Measurements from ENCODE around the gene PANX2. TPM values are rescaled to one million over a fixed set of nuclear protein-coding genes. Genes with fewer than 3 reads are reported as not detected.

PANX2 gene
- total and polyA plus RNA-seq, 9 of the 15 experiments (the other 6 are each of a cell fraction or from before 2014, with no cell fraction given): 0.01 to 3.9 (median 0.67) TPM; not detected in 1

GRCh38 chr22:50151571-50152537 lies 18.7 kb upstream of the PANX2 start (continued):
- TF ChIP-seq CLOCK (CRISPR knock-in tag; IDR thresholded peaks at IDR 0.05; ENCODE audit: borderline replicate concordance): no peak

GRCh38 chr22:50153056-50153755 lies 17.3 kb upstream of the PANX2 start:
- intact Hi-C loops (cut with micrococcal nuclease): no loop called here
- CTCF ChIA-PET (ENCODE audit: low intra/inter-chr PET ratio): no interaction called here
- in situ Hi-C loops (cut with MboI): no loop called here

More at GRCh38 chr22:50153056-50153755, 17.3 kb upstream of the PANX2 start:
- no peak overlapping the region for H3K4me2 ChIP-seq (ENCODE audit: insufficient read depth, low read length)
- no peak overlapping the region for H3K9ac ChIP-seq (ENCODE audit: insufficient read depth in 1 of 2, low read depth in 2 of 2, low read length in 2 of 2)
- DNase-seq (ENCODE audit: extremely low read depth in 1 of 4, low spot score in 3 of 4) (no peak), FAIRE-seq (no peak), ATAC-seq (no peak)
- BruUV-seq (replicated peaks): no TSS peak
- H3K4me1 ChIP-seq (replicated peaks in 1 of 2; ENCODE audit: control insufficient read depth in 2 of 2, insufficient read depth in 2 of 2, low read length in 2 of 2): peaks cover 2 to 30% of the 10 kb centered on the region in 2 experiments; a peak in 4 of 5 replicates
- H3K27me3 ChIP-seq (ENCODE audit: control insufficient read depth in 2 of 2, insufficient read depth in 2 of 2, low read length in 2 of 2): peaks cover 4 to 34% of the 10 kb centered on the region in 2 experiments; a peak in 4 of 5 replicates
- TF ChIP-seq C11orf30 (IDR thresholded peaks at IDR 0.05; ENCODE audit: low read depth) (peak; percentile 5; the same call in 1 of the 2 replicates), KLF1 (tag; IDR thresholded peaks at IDR 0.05) (no peak), SREBF2 (CRISPR knock-in tag; IDR thresholded peaks at IDR 0.05) (no peak), ZFP91 (CRISPR knock-in tag; IDR thresholded peaks at IDR 0.05) (no peak)
- H4K20me1 ChIP-seq (replicated peaks; ENCODE audit: control insufficient read depth, insufficient read depth, low read length): peaks cover 5% of the 10 kb centered on the region; the same call in 1 of the 2 replicates
- H3K4me3 ChIP-seq: no peak overlapping the region
- H3K27ac ChIP-seq (ENCODE audit: extremely low read depth, low read depth, low read length): no peak overlapping the region
- no peaks in the 10 kb centered on the region for H3K9me3 ChIP-seq (replicated peaks; ENCODE audit: control insufficient read depth, insufficient read depth, low read depth, low read length)
- H2AFZ ChIP-seq (ENCODE audit: low read depth, low read length): no peak overlapping the region
- H3K79me2 ChIP-seq (ENCODE audit: control insufficient read depth, insufficient read depth, low read length): no peaks in the 10 kb centered on the region
- POLR2A ChIA-PET: no interaction called here
- H3K9me1 ChIP-seq (ENCODE audit: control insufficient read depth, insufficient read depth, low read length): no peaks in the 10 kb centered on the region
- WGBS (ENCODE audit: insufficient coverage, low coverage, missing lambda C conversion rate): 34% methylated on average over 10 of the region's 25 CpGs
- no peaks in the 10 kb centered on the region for H3K36me3 ChIP-seq (ENCODE audit: control insufficient read depth, insufficient read depth, low read length)
